ENCODE measurements around the gene AFF3. TPM values are rescaled to one million over a fixed set of nuclear protein-coding genes. Genes with fewer than 3 reads are reported as not detected.

The AFF3 gene
- total RNA-seq, 3 donors from 2014 or later, result 4.2 to 56.6 (median 5.2) TPM

GRCh38 chr2:99959261-99960014, 183.0 kb downstream of the AFF3 start:
- no peaks in the 10 kb centered on the region for H3K9me3 ChIP-seq
- DNase-seq (no peak), ATAC-seq (no peak)
- H3K4me1 ChIP-seq (ENCODE audit: low read depth), result no peaks in the 10 kb centered on the region
- H3K36me3 ChIP-seq (ENCODE audit: low read depth), result no peaks in the 10 kb centered on the region
- no peak for TF ChIP-seq CTCF (IDR thresholded peaks at IDR 0.05)
- no peak overlapping the region for H3K4me3 ChIP-seq
- intact Hi-C loops (cut with DNase I, micrococcal nuclease), result no loop called here

- ATAC-seq (no peak), DNase-seq (no peak)
- no peaks in the 10 kb centered on the region for H3K36me3 ChIP-seq (ENCODE audit: low read depth)
- no peak overlapping the region for H3K4me3 ChIP-seq
- no peaks in the 10 kb centered on the region for H3K9me3 ChIP-seq
- H3K4me1 ChIP-seq (ENCODE audit: low read depth), result no peaks in the 10 kb centered on the region
- no peak for TF ChIP-seq CTCF (IDR thresholded peaks at IDR 0.05)
- intact Hi-C loops (cut with DNase I, micrococcal nuclease), result no loop called here
Measured at GRCh38 chr2:99957332-99958133, 184.9 kb downstream of the AFF3 start.

GRCh38 chr2:99956232-99957030, 186.0 kb downstream of the AFF3 start:
- H3K4me3 ChIP-seq, result no peak overlapping the region
- ATAC-seq (no peak), DNase-seq (no peak)
- no peaks in the 10 kb centered on the region for H3K9me3 ChIP-seq
- H3K36me3 ChIP-seq (ENCODE audit: low read depth), result no peaks in the 10 kb centered on the region
- H3K4me1 ChIP-seq (ENCODE audit: low read depth), result no peaks in the 10 kb centered on the region
- TF ChIP-seq CTCF (IDR thresholded peaks at IDR 0.05), result no peak
- intact Hi-C loops (cut with DNase I, micrococcal nuclease), result no loop called here

GRCh38 chr2:99953750-99954149, 188.6 kb downstream of the AFF3 start:
- ATAC-seq (no peak), DNase-seq (no peak)
- Histone ChIP-seq H3K9me3 (no peaks in the 10 kb centered on the region), H3K4me3 (no peak overlapping the region), H3K36me3 (ENCODE audit: low read depth) (no peaks in the 10 kb centered on the region), H3K4me1 (ENCODE audit: low read depth) (no peaks in the 10 kb centered on the region)
- no peak for TF ChIP-seq CTCF (IDR thresholded peaks at IDR 0.05)
- intact Hi-C loops (cut with DNase I, micrococcal nuclease), result no loop called here

GRCh38 chr2:99949963-99950362, 192.4 kb downstream of the AFF3 start:
- no peaks in the 10 kb centered on the region for H3K4me1 ChIP-seq (ENCODE audit: low read depth)
- ATAC-seq, result no peak
- no peak for DNase-seq
- intact Hi-C loops (cut with DNase I, micrococcal nuclease), result no loop called here
- no peak overlapping the region for H3K4me3 ChIP-seq
- H3K36me3 ChIP-seq (ENCODE audit: low read depth), result no peaks in the 10 kb centered on the region
- TF ChIP-seq CTCF (IDR thresholded peaks at IDR 0.05), result no peak
- H3K9me3 ChIP-seq, result no peaks in the 10 kb centered on the region
